DMS79 treated with DMSO at 0.1 percent for 48 hours (cell line): Measurements from ENCODE around the gene SLC9A5.

ENCODE experiments used
- DNase-seq: peaks from one replicate; lab custom pipeline; 2025; lab: John Stamatoyannopoulos, UW

The SLC9A5 gene

DNA sequence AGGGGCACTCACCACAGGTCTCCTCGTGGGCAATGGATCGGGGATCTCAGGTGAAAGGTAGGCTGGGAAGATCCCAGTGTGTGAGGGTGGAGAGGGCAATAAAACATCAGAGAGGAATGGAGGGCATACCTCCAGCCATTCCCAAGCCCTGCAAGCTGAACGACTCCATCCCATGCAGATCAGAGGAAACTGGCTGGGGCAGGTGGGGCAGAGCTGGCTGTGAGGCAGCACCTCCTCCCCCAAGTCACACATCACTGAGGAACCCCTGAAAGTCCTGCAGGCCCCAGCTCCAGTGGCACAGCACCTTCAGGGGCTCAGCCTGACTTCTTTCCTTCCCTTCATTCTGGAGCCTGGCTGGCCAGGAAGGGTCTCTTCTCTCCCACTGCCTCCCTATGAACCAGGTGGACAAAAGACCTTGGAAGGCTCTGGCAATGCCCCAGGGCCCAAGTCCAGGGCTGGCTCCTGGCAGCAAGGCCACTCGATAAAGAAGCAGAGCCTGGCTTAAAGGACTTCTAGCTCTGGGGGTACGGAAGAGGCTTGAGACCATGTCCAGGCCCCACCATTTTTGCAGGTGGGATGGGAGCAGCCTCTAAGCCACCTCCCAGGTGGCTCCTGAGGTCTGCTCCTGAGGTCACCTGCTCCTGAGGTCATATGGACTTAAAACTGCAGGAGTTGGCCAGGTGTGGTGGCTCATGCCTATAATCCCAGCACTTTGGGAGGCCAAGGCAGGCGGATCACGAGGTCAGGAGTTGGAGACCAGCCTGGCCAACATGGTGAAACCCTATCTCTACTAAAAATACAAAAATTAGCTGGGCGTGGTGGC, 35.4 kb upstream of the SLC9A5 start:
- no peak for DNase-seq

DNA sequence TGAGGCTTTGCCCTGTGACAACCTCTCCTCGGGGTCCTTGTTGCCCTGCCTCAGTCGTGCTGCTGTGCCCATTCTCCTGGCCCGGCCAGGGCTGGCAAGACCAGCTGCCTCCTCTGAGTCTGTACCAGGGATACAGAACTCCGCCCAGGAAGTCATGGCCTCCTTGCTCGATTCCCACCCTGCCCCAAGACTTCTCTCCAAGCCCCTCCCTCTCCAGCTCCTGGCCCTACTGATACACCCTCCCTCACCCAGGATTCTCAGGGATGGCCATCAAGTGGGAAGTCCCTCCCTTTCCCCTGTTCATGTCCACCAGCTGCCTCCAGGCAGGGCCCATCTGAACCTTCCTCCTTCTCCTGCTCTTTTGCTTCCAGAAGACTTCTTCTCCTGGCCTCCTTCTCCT, 33.1 kb upstream of the SLC9A5 start:
- DNase-seq, result no peak

DNA sequence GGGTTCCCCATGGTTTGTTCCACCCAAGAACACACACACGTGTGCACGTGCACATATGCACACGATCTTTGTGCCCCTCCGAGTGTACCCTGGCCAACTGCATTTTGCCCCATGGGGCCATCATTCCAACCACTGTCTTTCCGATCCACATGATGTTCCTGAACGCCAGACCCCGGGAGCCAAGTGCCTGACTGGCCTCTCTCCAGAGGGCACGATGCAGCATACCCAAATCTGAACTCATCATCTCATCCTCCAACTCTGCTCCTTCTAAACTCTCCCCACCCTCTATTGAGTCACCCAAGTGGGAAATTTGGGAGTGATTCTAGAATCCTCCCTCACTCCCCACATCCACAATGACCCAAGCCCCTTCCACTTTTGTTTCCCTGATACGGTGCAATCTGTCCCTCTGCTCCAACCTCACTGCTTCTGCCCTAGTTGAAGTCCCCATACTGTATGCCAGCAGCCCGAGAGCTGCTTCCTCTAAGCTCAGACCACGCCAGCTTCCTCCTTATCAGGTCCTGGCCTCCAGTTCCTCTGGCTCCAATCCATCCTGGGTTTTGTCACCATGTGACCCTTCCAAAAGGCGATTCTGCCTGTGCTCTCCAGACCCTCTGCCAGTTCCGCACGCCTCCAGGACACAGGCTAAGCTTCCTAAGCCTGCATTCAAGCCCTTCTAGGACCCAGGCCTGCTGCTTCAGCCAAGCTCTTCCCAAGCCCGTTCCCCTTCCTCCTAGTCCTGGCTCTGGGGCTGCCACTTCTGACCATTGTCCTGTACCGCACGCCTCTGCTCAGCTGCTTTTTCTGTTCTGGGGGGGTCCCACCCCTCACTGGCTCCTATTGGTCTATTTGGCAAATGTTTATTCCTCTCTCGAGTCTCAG, 31.9 kb upstream of the SLC9A5 start:
- DNase-seq, result no peak

DNA sequence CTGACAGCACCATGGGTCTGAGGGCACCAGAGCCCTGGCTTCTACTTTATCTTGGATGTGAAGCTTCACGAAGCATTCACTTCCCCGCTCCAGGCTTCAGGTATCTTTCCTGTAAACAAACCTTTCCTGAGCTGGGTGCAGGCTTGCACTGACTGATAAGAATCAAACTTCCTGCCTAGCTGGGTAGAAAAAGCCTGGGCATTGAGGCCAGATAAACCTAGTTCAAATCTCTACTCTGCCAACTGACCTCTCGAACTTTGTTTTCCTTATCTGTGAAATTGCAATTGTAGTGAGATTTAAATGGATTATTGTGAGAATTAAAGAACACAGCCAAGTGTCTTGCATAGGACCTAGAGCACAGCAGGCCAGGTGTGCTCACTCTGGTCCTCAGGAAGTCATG, 24.8 kb upstream of the SLC9A5 start:
- no peak for DNase-seq

DNA sequence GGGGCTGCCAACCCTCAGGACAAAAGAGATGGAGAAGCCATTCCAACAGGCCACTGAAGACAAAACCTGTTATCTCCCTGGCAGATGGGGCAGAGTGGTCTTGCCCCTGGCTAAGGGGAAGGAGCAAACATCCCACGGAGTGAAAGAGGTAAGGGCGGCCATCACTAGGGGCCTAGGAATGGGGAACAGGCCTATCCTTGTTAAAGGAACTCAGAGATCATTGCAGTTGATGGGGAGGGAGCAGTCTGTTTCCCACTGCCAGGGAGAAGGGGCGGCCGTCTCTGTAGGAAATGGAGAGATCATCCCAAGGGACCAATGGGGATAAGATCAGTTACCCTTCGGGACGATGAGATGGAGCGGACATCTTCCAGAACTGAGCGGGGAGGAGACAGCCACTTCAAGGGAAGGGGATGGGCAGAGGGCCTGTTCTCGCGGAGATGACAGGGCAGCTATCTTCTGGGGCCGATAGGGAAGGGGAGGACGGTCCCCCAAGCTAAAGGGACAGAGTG, 22.4 kb upstream of the SLC9A5 start:
- DNase-seq, result peak; percentile 27

DNA sequence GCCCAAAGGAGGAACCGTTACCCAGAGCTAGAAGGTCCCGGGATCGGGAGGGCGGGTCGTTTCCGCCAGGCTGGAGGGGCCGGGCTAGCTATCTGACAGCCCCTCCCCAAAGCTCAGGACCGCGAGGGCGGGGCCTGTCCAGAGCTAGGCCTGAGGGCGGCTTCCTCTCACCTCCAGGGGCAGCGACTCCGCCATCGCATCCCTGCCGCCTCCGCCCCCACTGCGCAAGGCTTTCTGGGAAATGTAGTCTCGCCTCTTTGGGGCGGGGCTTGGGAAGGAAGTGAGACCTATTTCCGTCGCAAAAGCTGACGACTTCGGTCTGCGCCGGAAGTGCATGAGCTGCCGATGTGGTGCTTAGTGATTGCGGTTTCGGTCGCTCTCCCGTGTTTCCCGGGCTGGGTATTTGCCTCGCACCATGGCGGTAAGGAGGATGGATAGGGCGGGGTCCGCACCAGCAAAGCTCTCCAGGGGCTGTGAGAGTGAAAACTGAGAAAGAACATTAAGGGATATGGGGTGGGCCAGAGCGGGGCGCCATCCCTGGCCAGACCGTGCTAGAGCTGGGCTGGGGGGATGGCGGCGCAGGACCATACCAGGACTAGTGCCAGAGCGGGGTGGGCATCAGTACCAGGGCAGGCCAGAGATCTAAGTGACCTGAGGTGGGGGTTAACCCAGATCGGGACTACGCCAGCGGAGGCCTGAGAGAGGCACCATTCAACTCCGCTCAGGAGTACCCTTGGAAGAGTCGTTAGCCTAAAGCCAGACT, 21.8 kb upstream of the SLC9A5 start, which contains the start of gene TMEM208:
TMEM208 (plus strand) TSS at position 327 of the 763 bp plus-strand sequence; CDS start at position 416, 89 bp downstream.
- DNase-seq, result peak; percentile 79

DNA sequence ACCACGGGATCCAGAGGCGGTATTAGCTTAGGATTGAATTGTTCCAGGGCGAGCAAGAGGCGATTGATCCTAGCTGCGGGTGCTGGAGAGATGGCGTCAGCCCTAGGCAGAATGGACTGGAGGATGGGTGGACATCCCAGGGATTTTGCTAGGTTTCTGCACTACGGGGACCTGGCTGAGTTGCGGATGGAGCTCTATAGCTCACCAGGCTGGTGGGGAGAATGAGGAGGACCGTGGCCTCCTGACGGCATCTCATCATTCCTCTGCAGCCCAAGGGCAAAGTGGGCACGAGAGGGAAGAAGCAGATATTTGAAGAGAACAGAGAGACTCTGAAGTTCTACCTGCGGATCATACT, 21.2 kb upstream of the SLC9A5 start:
- DNase-seq, result no peak

DNA sequence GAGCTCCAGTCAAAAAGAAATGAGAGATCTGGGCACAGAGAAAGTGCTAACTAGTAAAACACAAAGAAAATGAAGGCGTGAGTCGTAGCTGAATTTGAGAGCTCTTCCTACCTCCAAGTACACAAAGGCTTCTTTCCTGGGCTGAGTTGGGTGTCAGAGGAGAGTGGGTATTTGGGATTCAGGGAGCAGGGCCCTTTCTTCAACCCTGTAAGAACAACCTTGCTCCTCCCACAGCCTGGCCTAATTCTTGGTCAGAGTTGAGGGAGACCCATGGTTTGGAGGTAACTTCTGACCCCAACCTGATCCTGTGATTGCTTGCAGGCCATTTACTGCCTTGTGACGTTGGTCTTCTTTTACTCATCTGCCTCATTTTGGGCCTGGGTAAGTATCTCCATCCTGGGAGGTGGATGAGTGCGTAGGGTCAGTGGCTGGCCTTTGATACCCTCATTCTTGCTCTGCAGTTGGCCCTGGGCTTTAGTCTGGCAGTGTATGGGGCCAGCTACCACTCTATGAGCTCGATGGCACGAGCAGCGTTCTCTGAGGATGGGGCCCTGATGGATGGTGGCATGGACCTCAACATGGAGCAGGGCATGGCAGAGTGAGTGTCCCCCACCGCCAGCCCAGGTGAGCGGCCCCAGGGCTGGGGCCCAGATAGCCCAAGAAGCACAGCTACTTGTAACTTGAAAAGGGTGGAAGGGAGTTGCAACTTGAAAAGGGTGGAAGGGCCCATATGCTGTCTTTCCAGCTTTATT, 20.6 kb upstream of the SLC9A5 start:
- no peak for DNase-seq

DNA sequence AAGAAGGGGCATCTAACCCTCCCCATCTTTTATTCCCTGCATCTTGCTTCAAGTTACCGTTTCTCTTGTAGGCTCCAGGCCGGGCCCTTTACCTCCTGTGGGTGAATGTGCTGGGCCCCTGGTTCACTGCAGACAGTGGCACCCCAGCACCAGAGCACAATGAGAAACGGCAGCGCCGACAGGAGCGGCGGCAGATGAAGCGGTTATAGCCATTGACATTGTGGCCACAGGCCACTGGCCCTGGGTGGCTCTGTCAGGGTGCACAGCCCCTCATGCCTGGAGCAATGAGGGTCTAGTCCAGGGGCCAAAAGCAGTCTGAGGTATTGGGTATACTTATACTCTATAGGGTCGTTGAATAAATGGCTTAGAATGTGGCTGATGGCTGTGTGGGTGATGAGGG, 19.9 kb upstream of the SLC9A5 start:
- DNase-seq, result no peak

DNA sequence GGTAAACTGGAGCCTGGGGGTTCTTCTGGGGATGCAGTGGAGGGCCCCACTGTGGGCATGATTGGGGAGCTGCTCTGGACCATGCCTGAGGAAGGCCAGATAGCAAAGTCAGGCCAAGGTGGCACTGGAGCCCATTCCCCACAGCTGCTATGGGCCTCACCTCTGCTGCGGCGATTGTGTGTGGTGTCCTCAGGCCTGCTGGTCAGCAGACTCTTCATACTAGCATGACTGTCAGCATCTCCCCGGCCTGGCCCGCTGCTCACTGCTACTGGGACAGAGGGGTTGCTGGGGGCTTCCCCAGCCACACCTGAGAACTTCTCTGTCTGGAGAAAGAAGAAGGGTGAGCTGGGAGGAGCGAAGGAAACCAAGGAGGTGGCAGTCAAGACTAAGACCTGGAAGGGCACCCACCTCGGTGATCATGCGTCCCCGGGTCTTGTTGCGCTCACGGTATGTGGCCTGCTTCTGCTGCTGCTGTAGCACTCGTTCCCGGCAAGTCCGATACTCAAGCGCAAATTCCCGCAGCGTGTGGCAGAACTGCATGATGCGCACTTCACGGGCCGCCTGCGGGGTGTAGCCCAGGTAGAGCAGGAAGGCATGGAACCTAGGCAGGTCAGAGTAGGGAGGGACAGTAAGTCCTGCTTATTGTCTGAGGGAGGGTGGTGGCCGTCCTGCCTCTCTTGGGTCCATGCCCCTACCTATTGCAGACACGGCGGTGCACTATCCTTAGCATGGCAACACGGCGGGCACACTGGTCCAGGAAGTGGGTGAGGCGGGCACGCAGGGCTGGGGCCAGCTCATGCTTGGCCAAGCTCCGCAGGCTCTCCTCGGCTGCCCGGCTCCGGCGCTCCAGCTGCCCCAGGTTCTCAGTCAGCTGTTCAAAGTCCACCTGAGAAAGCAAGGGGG, 18.6 kb upstream of the SLC9A5 start:
- DNase-seq, result no peak

DNA sequence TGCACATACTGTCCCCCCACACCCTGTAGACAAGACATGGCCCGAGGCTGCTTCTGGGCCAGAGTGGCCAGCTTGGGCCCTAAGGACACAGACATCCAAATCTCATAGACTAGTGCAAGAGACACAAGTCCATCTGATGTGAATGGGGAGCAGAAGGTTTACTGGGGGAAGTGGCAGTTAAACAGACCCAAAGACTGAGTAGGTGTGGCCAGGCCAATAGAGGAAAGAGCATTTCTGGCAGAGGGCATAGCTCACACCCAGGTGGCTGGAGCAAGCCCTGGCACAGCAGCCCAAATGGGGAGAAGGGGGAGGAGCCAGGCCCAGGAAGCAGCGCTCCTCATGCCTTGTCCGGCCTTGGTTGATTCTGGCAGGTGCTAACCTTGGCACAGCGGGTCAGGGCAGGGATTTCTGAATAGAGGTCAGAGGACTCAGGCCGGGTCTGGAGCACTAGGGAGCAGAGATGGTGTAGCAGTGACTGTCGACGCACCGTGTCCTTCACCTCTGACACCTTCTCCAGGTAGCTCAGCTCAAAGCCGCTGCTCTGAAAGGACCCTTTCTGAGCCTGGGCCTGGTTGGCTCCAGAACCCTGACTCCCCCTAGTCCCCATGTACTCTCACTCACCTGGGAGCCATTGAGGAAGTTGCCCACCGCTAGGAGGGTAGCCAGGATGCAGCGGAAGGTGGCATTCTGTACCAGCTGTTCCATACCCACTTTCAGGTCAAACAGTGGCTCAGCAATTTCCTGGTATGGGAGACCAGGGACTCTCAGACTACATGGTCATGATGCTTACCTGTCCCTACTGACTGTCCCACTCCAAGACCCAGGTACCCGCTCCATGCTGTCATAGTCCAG, 17.7 kb upstream of the SLC9A5 start:
- no peak for DNase-seq

DNA sequence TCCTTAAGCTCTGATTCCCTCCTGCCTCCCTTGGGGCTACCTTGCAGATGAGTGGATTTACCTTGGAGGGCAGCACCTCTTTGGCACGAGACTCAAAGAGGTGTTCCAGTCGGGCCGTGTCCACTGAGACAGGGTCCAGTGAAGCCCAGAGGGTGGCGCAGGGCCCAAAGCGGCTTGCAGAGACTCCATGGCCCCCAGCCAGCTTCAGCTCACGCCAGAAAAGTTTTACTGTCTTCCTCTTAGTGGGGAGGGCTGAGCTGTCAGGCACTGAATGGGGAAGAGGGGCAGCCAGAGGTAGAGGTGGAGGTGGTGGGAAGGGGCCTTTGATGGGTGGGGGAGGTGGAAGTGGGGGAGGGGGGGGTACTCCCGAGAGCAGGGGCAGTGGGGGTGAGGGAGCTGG, 15.2 kb upstream of the SLC9A5 start:
- DNase-seq, result no peak

DNA sequence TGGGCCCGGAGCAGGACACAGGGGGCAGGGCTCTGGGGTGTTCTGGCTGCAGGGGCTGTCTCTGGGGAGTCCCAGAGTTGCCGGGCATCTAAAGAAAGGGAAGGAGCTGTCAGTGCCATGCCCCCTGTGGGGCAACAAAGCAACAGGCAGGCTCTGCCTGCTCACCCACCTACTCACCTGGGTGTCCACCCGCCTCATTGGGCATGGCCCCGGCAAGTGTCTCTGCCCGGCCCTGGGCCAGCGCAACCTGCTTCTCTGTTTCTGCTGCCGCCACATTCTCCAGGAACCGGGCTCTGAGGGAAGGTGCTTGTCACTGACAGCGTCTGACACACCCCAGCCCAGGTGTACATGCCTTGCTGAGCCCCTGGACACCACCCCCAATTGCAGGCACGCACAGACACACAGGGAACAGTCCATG, 14.6 kb upstream of the SLC9A5 start:
- no peak for DNase-seq

DNA sequence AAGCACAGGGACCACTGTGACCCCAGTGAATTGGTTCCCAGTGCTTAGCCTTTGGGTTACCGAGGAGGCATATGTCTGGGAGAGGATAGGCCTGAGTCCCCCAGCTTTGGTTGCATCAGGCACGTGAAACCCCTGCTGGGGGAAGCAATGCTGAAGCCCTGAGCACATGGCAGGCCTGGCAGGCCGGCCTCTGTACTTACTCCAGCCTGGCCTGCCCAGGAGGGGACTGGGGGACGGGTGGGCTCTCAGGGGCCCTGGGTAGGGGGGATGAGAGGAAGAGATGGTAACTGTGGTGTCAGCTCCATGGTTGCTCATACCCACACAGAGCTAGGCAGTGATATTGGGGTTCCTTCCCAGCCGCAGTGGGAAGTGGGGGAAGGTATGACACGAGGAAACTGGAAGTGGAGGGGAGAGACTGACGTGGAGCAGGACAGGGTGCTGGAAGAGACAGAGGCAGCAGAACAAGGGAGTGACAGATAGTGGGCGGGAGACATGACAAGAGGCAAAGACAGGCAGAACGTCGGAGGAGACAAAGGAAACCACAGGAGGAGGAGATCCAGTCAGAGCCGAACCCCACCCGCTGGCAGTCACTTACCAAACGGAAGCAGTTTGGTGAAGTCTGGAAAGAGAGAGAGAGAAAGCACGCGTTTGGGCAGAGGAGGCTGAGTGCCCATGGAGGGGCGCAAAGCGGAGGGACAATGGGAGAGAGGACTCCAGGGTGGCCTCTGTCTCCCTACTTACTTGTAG, 12.8 kb upstream of the SLC9A5 start:
- no peak for DNase-seq

DNA sequence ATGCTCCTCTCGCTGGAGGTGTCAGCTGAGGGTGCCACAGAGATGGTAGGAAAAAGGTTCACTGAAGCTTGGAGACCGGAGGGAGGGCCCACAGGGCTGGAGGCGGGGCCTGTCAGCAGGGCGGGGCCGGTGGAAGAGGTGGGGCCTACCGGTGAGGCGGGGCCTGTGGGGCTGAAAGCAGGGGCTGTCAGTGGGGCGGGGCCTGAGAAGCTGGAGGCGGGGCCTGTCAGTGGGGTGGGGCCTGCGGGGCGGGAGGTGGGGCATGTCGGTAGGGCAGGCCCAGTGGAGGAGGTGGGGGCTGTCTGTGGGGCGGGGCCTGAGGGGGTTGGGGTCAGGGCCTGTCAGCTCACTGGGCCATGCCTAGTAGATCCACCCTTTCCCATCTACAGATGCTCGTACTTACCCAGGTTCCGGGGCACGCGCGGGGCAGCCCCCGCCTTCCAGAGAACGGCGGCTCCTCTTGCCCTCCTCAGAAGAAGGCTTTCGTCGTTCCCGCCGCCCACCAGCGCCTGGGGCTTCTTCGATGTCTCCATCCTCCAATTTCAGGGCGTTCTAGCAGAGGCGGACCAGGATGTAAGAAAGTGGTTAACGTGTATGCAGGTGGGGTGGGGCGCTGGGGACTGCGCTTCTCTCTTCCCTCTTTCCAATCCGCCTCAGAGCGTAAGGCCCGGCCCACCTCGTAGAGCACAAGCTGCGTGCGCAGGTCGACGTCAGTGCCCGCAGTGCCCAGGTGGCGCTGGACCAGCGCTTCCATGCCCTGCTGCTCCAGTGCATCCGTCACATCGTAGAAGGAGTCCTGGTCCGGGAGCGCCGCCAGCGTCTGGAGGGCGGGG, 12.0 kb upstream of the SLC9A5 start:
- no peak for DNase-seq

DNA sequence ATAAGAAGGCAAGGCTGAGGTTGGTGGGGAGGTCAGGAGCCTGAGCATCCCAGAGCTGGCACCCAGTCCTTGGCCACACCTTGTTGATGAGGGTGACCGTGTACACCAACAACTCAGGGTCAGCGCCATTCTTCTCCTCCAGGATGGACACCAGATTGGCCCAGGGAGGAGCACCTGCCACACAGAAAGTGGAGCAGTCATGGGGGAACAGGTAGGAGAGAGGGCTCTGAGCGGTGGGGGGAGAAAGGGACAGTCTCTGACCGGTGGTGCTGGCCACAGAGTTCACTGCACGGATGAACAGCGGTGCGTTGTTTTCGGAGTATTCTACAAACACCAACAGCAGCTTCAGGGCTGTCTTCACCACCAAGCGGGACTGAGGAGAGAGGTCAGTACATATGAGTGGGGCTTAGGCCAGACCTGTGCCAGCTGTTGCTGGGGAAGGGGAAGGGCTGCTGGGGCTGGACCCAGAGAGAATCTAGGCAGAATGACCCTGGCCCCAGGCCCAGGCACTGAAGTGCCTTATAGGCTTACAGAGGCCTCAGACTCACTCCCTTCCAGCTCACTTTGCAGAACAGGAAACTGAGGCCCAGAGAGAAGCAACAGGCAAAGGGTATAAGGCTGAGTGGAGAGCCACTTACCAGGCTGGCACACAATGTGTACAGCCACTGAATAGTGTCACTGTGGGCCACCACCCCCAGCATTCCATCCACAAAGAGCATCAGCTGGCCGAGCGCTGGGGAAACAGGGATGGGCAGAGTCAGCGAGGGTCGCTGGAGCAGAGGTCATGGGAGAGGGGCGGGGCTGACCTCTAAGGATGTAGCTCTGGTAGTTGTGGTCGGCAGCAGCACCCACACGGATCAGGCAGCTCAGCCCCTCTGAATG, 11.1 kb upstream of the SLC9A5 start:
- DNase-seq, result no peak

DNA sequence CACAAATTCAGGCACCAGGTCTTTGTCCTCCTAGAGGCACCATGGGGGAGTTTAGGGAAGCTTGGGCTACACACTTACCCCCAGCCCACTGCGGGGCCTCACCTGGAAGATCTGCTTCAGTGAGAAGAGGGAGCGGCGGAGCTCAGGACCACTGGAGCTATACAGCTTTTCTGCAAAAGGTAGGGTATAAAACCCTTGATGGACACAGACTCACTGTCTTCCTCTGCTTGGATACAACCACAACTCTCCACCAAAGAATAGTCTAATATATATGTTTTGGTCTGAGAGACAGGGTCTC, 10.6 kb upstream of the SLC9A5 start:
- DNase-seq, result no peak
